Hindlimb muscle (tissue), 1 donor: ENCODE results near the gene SCN4A. TPM values are rescaled to one million over a fixed set of nuclear protein-coding genes. Genes with fewer than 3 reads are reported as not detected.
"Not testable (repeated sequence)": the region's sequence is repeated elsewhere in the genome, so short reads cannot be mapped to it uniquely, and the experiment has no call there.

ENCODE experiments used
- DNase-seq: peaks from one replicate; pipeline ENCODE4 v3.0.0-alpha.2; 2013
- polyA plus RNA-seq: library from polyadenylated mRNA; unstranded; fragments of 120-200 nt; gene quantifications from one replicate; pipeline ENCODE4 v1.2.1, GENCODE V29; 2013; ENCODE audit not compliant: insufficient read length

SCN4A gene
- polyA plus RNA-seq, result 66.3 TPM

GRCh38 chr17:63972796-63973195, at the start of gene SCN4A:
Gene SCN4A, minus strand, starts transcription at chr17:63972918. Its CDS starts 77 bp downstream, at chr17:63972841.
- no peak for DNase-seq

GRCh38 chr17:64020056-64020766, 47.5 kb upstream of the SCN4A start, which contains the start of gene ICAM2:
Gene ICAM2, minus strand, starts transcription at chr17:64020633. Its CDS starts 13,942 bp downstream, at chr17:64006691.
- DNase-seq, result no peak

- not testable (repeated sequence) for DNase-seq
Observed at GRCh38 chr17:64019551-64019961, 46.8 kb upstream of the SCN4A start.

GRCh38 chr17:64017381-64017980, 44.8 kb upstream of the SCN4A start:
- no peak for DNase-seq

GRCh38 chr17:64016974-64017373, 44.3 kb upstream of the SCN4A start:
- no peak for DNase-seq

- no peak for DNase-seq
Observed at GRCh38 chr17:64016231-64016784, 43.6 kb upstream of the SCN4A start.

GRCh38 chr17:64015447-64015846, 42.7 kb upstream of the SCN4A start:
- DNase-seq, result no peak

- DNase-seq, result no peak
Observed at GRCh38 chr17:64009571-64010402, 37.1 kb upstream of the SCN4A start.

- no peak for DNase-seq
Observed at GRCh38 chr17:64008830-64009229, 36.1 kb upstream of the SCN4A start.

GRCh38 chr17:64008346-64008745, 35.6 kb upstream of the SCN4A start:
- DNase-seq, result no peak

GRCh38 chr17:64007838-64008282, 35.1 kb upstream of the SCN4A start:
- no peak for DNase-seq

- not testable (repeated sequence) for DNase-seq
Observed at GRCh38 chr17:64007089-64007837, 34.5 kb upstream of the SCN4A start.

GRCh38 chr17:64006361-64007088, 33.8 kb upstream of the SCN4A start:
- DNase-seq, result no peak

GRCh38 chr17:64005734-64006167, 33.0 kb upstream of the SCN4A start:
- no peak for DNase-seq

- DNase-seq, result no peak
Observed at GRCh38 chr17:64004903-64005733, 32.4 kb upstream of the SCN4A start.

GRCh38 chr17:64004218-64004770, 31.6 kb upstream of the SCN4A start:
- DNase-seq, result no peak

GRCh38 chr17:64003526-64004121, 30.9 kb upstream of the SCN4A start:
- no peak for DNase-seq

- no peak for DNase-seq
Observed at GRCh38 chr17:64002658-64003525, 30.2 kb upstream of the SCN4A start.
